ENCODE results near the gene C10orf71.

DNA sequence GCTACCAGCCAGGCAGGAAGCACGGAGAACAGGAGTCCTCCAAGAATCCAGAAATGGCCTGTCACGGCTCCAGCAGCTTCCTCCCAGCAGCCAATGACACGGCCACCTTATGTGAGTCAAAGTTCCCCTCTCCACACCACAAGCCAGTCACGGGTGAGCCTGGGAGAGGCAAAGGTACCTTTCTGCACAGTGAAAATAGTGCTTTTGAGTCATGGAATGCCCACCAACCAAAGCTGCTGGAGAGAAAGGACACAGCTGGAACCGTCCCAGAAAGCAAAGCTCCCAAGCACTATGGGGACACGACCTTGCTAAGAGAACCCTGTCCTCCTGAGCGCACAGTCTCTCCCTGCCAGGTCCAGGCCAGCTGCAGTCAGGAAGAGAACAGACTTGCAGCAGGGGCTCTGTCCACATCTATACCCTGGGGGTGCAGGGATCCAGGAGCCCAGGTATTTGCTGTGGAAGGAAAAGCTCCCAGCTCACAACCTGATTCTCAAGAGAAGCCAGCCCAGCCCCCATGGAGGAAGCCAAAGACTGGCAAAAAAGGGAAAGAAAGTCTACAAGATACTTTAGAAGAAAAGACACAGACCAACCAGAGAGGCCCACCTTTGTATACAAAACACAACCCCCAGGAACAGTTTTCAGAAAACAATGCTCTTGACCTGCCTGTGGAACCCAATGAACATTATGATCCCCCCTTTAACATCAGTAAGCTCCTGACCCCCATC lies 24.4 kb downstream of the C10orf71 start:
- TF ChIP-seq, protein P1, sequence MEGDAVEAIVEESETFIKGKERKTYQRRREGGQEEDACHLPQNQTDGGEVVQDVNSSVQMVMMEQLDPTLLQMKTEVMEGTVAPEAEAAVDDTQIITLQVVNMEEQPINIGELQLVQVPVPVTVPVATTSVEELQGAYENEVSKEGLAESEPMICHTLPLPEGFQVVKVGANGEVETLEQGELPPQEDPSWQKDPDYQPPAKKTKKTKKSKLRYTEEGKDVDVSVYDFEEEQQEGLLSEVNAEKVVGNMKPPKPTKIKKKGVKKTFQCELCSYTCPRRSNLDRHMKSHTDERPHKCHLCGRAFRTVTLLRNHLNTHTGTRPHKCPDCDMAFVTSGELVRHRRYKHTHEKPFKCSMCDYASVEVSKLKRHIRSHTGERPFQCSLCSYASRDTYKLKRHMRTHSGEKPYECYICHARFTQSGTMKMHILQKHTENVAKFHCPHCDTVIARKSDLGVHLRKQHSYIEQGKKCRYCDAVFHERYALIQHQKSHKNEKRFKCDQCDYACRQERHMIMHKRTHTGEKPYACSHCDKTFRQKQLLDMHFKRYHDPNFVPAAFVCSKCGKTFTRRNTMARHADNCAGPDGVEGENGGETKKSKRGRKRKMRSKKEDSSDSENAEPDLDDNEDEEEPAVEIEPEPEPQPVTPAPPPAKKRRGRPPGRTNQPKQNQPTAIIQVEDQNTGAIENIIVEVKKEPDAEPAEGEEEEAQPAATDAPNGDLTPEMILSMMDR (IDR thresholded peaks at IDR 0.05; ENCODE audit: poor library complexity, severe bottlenecking) = no peak
- TF ChIP-seq EZH2 (IDR thresholded peaks at IDR 0.05; ENCODE audit: borderline replicate concordance, insufficient read depth, low read length, poor library complexity, severe bottlenecking) (no peak), EP300 (conservative IDR thresholded peaks at IDR 0.05; ENCODE audit: poor library complexity, severe bottlenecking) (no peak), TAF1 (IDR thresholded peaks at IDR 0.05; ENCODE audit: low read depth) (no peak), SMC3 (conservative IDR thresholded peaks at IDR 0.05; ENCODE audit: poor library complexity) (no peak)

Measured in neural cell (in vitro differentiated cells).